Measurements from ENCODE around the gene ARSJ. TPM values are rescaled to one million over a fixed set of nuclear protein-coding genes. Genes with fewer than 3 reads are reported as not detected.

Gene ARSJ
- total RNA-seq, 4 donors from 2014 or later: 0.15 to 0.67 (median 0.46) TPM

DNA sequence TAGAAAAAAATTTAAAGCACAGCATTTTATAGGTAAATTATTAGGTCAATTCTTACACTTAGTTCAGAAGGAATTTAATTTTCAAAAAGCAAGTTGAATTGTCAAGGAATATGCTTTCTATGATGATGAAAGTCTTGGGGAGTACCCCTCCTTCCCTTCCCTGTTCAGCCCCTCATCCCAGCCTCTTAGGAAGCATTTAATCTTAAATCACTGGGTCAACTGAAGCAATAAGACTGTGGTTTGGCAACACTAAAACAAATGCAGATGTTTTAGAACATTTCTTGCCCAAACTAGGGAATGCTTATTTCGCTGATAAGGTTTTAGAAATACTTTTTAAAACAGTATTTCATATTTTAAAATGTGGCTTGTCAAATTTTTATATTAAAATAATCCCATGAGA is 19.1 kb upstream of the ARSJ start:
- Histone ChIP-seq H3K4me1 (no peaks in the 10 kb centered on the region), H3K36me3 (no peaks in the 10 kb centered on the region), H3K27ac (no peak overlapping the region), H3K9me3 (no peaks in the 10 kb centered on the region), H3K4me3 (no peak overlapping the region), H3K27me3 (no peaks in the 10 kb centered on the region)
- TF ChIP-seq POLR2A (IDR thresholded peaks at IDR 0.05) (no peak), CTCF (IDR thresholded peaks at IDR 0.05 in 4 of 5, conservative IDR thresholded peaks at IDR 0.05 in 1 of 5) (no peak)
- DNase-seq (no peak), ATAC-seq (no peak)
- intact Hi-C loops (cut with DNase I; ENCODE audit: low total_unique reads) (no loop called here), in situ Hi-C loops (cut with MboI; ENCODE audit: low sequenced_read_pairs in 4 of 4) (no loop called here)

- H3K4me1 ChIP-seq: no peaks in the 10 kb centered on the region
- in situ Hi-C loops (cut with MboI; ENCODE audit: low sequenced_read_pairs in 4 of 4): no loop called here
- DNase-seq (no peak), ATAC-seq (no peak)
- no peak overlapping the region for H3K27ac ChIP-seq
- no peaks in the 10 kb centered on the region for H3K36me3 ChIP-seq
- H3K4me3 ChIP-seq: no peak overlapping the region
- TF ChIP-seq POLR2A (IDR thresholded peaks at IDR 0.05) (no peak), CTCF (IDR thresholded peaks at IDR 0.05 in 4 of 5, conservative IDR thresholded peaks at IDR 0.05 in 1 of 5) (no peak)
- no peaks in the 10 kb centered on the region for H3K27me3 ChIP-seq
- H3K9me3 ChIP-seq: no peaks in the 10 kb centered on the region
- intact Hi-C loops (cut with DNase I; ENCODE audit: low total_unique reads): no loop called here
Observed at GRCh38 chr4:113998079-113998478, 18.6 kb upstream of the ARSJ start.

DNA sequence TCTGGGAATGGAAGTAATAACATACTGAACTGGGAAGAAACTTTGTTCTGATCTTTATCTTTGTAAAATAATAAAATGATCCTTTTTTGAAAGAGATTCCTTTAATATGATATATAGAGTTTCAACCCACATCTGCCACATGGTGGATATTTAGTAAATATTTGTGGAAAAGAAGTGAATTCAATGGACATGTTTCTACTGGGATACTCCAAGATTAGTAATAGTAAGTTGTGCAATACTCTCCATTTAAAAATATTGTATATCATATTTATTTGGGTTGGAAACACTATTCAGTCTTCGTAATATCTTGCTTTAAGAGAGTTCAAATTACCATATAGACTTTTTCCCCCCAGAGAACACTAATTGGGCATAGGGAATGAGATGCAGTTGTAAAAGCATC is 17.8 kb upstream of the ARSJ start:
- in situ Hi-C loops (cut with MboI; ENCODE audit: low sequenced_read_pairs in 4 of 4): no loop called here
- DNase-seq (no peak), ATAC-seq (no peak)
- TF ChIP-seq CTCF (IDR thresholded peaks at IDR 0.05 in 4 of 5, conservative IDR thresholded peaks at IDR 0.05 in 1 of 5) (no peak), POLR2A (IDR thresholded peaks at IDR 0.05) (no peak)
- Histone ChIP-seq H3K4me1 (no peaks in the 10 kb centered on the region), H3K36me3 (no peaks in the 10 kb centered on the region), H3K27ac (no peak overlapping the region), H3K9me3 (no peaks in the 10 kb centered on the region), H3K27me3 (no peaks in the 10 kb centered on the region), H3K4me3 (no peak overlapping the region)
- intact Hi-C loops (cut with DNase I; ENCODE audit: low total_unique reads): no loop called here

DNA sequence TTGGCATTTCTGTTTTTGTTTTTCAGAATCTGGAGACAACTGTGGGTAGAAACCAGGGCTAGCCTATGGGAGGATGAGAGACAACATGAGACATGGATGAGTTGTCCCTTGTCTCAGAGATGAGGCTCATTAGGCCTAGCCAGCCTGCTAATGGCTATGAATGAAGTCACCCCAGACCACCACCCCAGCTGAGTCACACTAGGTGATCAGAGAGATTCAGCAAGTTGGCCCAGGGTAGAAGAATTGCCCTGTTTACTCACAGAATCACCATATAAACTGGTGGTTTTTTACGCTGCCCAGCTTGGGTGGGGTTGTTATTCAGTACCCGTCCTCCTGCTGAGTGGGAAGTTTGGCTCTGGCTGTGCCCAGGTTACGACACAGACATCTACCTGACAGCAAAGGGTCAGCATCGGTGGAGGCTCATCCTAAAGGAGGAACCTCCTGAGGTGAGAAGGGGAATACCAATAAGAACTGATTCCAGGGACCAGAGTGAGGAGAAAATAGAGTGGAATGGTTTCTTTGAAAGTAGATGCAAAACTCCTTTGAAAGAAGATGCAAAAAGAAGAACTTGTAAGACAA is 17.2 kb upstream of the ARSJ start:
- ATAC-seq: no peak
- no peak overlapping the region for H3K27ac ChIP-seq
- H3K36me3 ChIP-seq: no peaks in the 10 kb centered on the region
- H3K27me3 ChIP-seq: no peaks in the 10 kb centered on the region
- H3K4me3 ChIP-seq: no peak overlapping the region
- intact Hi-C loops (cut with DNase I; ENCODE audit: low total_unique reads): no loop called here
- in situ Hi-C loops (cut with MboI; ENCODE audit: low sequenced_read_pairs in 4 of 4): no loop called here
- H3K4me1 ChIP-seq: no peaks in the 10 kb centered on the region
- no peaks in the 10 kb centered on the region for H3K9me3 ChIP-seq
- DNase-seq: no peak
- no peak for TF ChIP-seq CTCF (IDR thresholded peaks at IDR 0.05 in 4 of 5, conservative IDR thresholded peaks at IDR 0.05 in 1 of 5)
- no peak for TF ChIP-seq POLR2A (IDR thresholded peaks at IDR 0.05)

GRCh38 chr4:113993887-113994286 is 14.4 kb upstream of the ARSJ start:
- Histone ChIP-seq H3K36me3 (no peaks in the 10 kb centered on the region), H3K4me1 (no peaks in the 10 kb centered on the region), H3K4me3 (no peak overlapping the region), H3K27ac (no peak overlapping the region), H3K9me3 (no peaks in the 10 kb centered on the region), H3K27me3 (no peaks in the 10 kb centered on the region)
- in situ Hi-C loops (cut with MboI; ENCODE audit: low sequenced_read_pairs in 4 of 4): no loop called here
- intact Hi-C loops (cut with DNase I; ENCODE audit: low total_unique reads): no loop called here
- ATAC-seq (no peak), DNase-seq (no peak)
- TF ChIP-seq POLR2A (IDR thresholded peaks at IDR 0.05): no peak
- no peak for TF ChIP-seq CTCF (IDR thresholded peaks at IDR 0.05 in 4 of 5, conservative IDR thresholded peaks at IDR 0.05 in 1 of 5)
